ENCODE data around the gene CPM.
"Not testable (repeated sequence)": the region's sequence is repeated elsewhere in the genome, so short reads cannot be mapped to it uniquely, and the experiment has no call there.

CPM gene

GRCh38 chr12:68823696-68824095 lies 109.3 kb downstream of the CPM start:
- DNase-seq: no peak

GRCh38 chr12:68821357-68822188 lies 111.4 kb downstream of the CPM start:
- DNase-seq: no peak

- DNase-seq: not testable (repeated sequence)
Measured at GRCh38 chr12:68819481-68819880, 113.5 kb downstream of the CPM start.

- no peak for DNase-seq
Measured at GRCh38 chr12:68815928-68816800, 116.8 kb downstream of the CPM start.

- DNase-seq: no peak
Measured at GRCh38 chr12:68815232-68815927, 117.6 kb downstream of the CPM start.

GRCh38 chr12:68814490-68815231 lies 118.3 kb downstream of the CPM start:
- DNase-seq: no peak

- DNase-seq: no peak
Measured at GRCh38 chr12:68813242-68813593, 119.8 kb downstream of the CPM start.

GRCh38 chr12:68812553-68813241 lies 120.3 kb downstream of the CPM start:
- no peak for DNase-seq

- DNase-seq: not testable (repeated sequence)
Measured at GRCh38 chr12:68811573-68811972, 121.4 kb downstream of the CPM start.

GRCh38 chr12:68810027-68810389 lies 123.0 kb downstream of the CPM start:
- not testable (repeated sequence) for DNase-seq

GRCh38 chr12:68809190-68810026 lies 123.6 kb downstream of the CPM start:
- DNase-seq: no peak

- peak; percentile 63 for DNase-seq
Measured at GRCh38 chr12:68808388-68809189, 124.4 kb downstream of the CPM start.

- DNase-seq: peak; percentile 98
Measured at GRCh38 chr12:68807576-68808387, 125.2 kb downstream of the CPM start, which contains the start of gene MDM2. Gene MDM2, plus strand, starts transcription at chr12:68808177. Its CDS starts 301 bp downstream, at chr12:68808478.

GRCh38 chr12:68807274-68807575 lies 125.7 kb downstream of the CPM start:
- DNase-seq: not testable (repeated sequence)

- DNase-seq: no peak
Measured at GRCh38 chr12:68806488-68807237, 126.3 kb downstream of the CPM start.

- DNase-seq: no peak
Measured at GRCh38 chr12:68805592-68806120, 127.3 kb downstream of the CPM start.

- no peak for DNase-seq
Measured at GRCh38 chr12:68804657-68805591, 128.0 kb downstream of the CPM start.
